Measurements from ENCODE around the gene FMC1.
"Not testable (repeated sequence)": the region's sequence is repeated elsewhere in the genome, so short reads cannot be mapped to it uniquely, and the experiment has no call there.

Gene FMC1

GRCh38 chr7:139341776-139342226 lies 664 bp downstream of the FMC1 start:
- DNase-seq = no peak

- no peak for DNase-seq
Observed at GRCh38 chr7:139345042-139345441, 3.9 kb downstream of the FMC1 start.

GRCh38 chr7:139351027-139351426 lies 9.9 kb downstream of the FMC1 start:
- DNase-seq = no peak

- no peak for DNase-seq
Observed at GRCh38 chr7:139354729-139355128, 13.6 kb downstream of the FMC1 start.

GRCh38 chr7:139355320-139355719 lies 14.2 kb downstream of the FMC1 start:
- no peak for DNase-seq

GRCh38 chr7:139357729-139358506 lies 16.8 kb downstream of the FMC1 start:
- DNase-seq = not testable (repeated sequence)

- peak; percentile 49 for DNase-seq
Observed at GRCh38 chr7:139358541-139359365, 17.6 kb downstream of the FMC1 start.

GRCh38 chr7:139359366-139360209 lies 18.5 kb downstream of the FMC1 start, which contains the start of gene LUC7L2:
LUC7L2 (plus strand) TSS chr7:139359894; CDS start chr7:139360262, 368 bp downstream.
- DNase-seq = peak; percentile 100

- peak; percentile 99 for DNase-seq
Observed at GRCh38 chr7:139360210-139360947, 19.2 kb downstream of the FMC1 start.

GRCh38 chr7:139360948-139361307 lies 19.8 kb downstream of the FMC1 start:
- DNase-seq = no peak

GRCh38 chr7:139361523-139361922 lies 20.4 kb downstream of the FMC1 start:
- no peak for DNase-seq

GRCh38 chr7:139362302-139362701 lies 21.2 kb downstream of the FMC1 start:
- no peak for DNase-seq

GRCh38 chr7:139362981-139363380 lies 21.8 kb downstream of the FMC1 start:
- DNase-seq = no peak

- no peak for DNase-seq
Observed at GRCh38 chr7:139365336-139365735, 24.2 kb downstream of the FMC1 start.

- DNase-seq = no peak
Observed at GRCh38 chr7:139366400-139366799, 25.3 kb downstream of the FMC1 start.

GRCh38 chr7:139367438-139368155 lies 26.5 kb downstream of the FMC1 start:
- no peak for DNase-seq

GRCh38 chr7:139370301-139370942 lies 29.3 kb downstream of the FMC1 start:
- no peak for DNase-seq

GRCh38 chr7:139370943-139371313 lies 29.8 kb downstream of the FMC1 start:
- no peak for DNase-seq

- DNase-seq = no peak
Observed at GRCh38 chr7:139374246-139374645, 33.1 kb downstream of the FMC1 start.

GRCh38 chr7:139382439-139382838 lies 41.3 kb downstream of the FMC1 start:
- no peak for DNase-seq

GRCh38 chr7:139384611-139385010 lies 43.5 kb downstream of the FMC1 start:
- DNase-seq = no peak

Measured in stimulated activated CD4-positive, alpha-beta T cell treated with anti-CD3 and anti-CD28 coated beads, Interleukin-4, amount 100 ng/mL, for 24 hours (primary cell).